Activated T-helper 1 cell treated with anti-CD3 and anti-CD28 coated beads, Interleukin-2, amount 50 U/mL, for 16 hours (primary cell): ENCODE data around the gene ATRNL1.

Experiments used
- DNase-seq, 2 donors: peaks; one replicate each; pipeline ENCODE4 v3.0.0-alpha.2; 2020; ENCODE audit warnings: low read depth in 1 of 2, low spot score in 1 of 2

ATRNL1 gene

GRCh38 chr10:115942101-115942500 lies 848.9 kb downstream of the ATRNL1 start:
- no peak for DNase-seq

GRCh38 chr10:115944538-115944937 lies 851.4 kb downstream of the ATRNL1 start:
- DNase-seq: no peak

GRCh38 chr10:115945701-115946445 lies 852.7 kb downstream of the ATRNL1 start:
- no peak for DNase-seq

- no peak for DNase-seq
These were observed 853.9 kb downstream of the ATRNL1 start for GRCh38 chr10:115947104-115947503.

- DNase-seq: no peak
These were observed 855.3 kb downstream of the ATRNL1 start for GRCh38 chr10:115948465-115948864.

GRCh38 chr10:115949282-115949844 lies 856.2 kb downstream of the ATRNL1 start:
- DNase-seq: no peak

GRCh38 chr10:115950320-115950719 lies 857.2 kb downstream of the ATRNL1 start:
- DNase-seq: no peak

GRCh38 chr10:115951242-115951641 lies 858.1 kb downstream of the ATRNL1 start:
- DNase-seq: no peak

GRCh38 chr10:115953281-115953680 lies 860.1 kb downstream of the ATRNL1 start:
- DNase-seq: no peak

- no peak for DNase-seq
These were observed 860.8 kb downstream of the ATRNL1 start for GRCh38 chr10:115953968-115954367.

GRCh38 chr10:115956225-115957011 lies 863.3 kb downstream of the ATRNL1 start:
- DNase-seq: no peak

- DNase-seq: no peak
These were observed 863.8 kb downstream of the ATRNL1 start for GRCh38 chr10:115957012-115957399.

- no peak for DNase-seq
These were observed 864.7 kb downstream of the ATRNL1 start for GRCh38 chr10:115957786-115958442.

- DNase-seq: no peak
These were observed 870.7 kb downstream of the ATRNL1 start for GRCh38 chr10:115963848-115964247.

GRCh38 chr10:115964827-115965226 lies 871.7 kb downstream of the ATRNL1 start:
- no peak for DNase-seq

- DNase-seq: no peak
These were observed 872.2 kb downstream of the ATRNL1 start for GRCh38 chr10:115965376-115965775.

- no peak for DNase-seq
These were observed 875.1 kb downstream of the ATRNL1 start for GRCh38 chr10:115968236-115968635.

- DNase-seq: no peak
These were observed 876.4 kb downstream of the ATRNL1 start for GRCh38 chr10:115969591-115969990.

- DNase-seq: no peak
These were observed 878.8 kb downstream of the ATRNL1 start for GRCh38 chr10:115971921-115972320.

- DNase-seq: no peak
These were observed 879.3 kb downstream of the ATRNL1 start for GRCh38 chr10:115972426-115972825.

- DNase-seq: no peak
These were observed 881.2 kb downstream of the ATRNL1 start for GRCh38 chr10:115974351-115974750.
